ENCODE results near the gene FRMD8. TPM values are rescaled to one million over a fixed set of nuclear protein-coding genes. Genes with fewer than 3 reads are reported as not detected.

Gene FRMD8
- total RNA-seq, 1 donor from 2014 or later = 27.3 TPM

DNA sequence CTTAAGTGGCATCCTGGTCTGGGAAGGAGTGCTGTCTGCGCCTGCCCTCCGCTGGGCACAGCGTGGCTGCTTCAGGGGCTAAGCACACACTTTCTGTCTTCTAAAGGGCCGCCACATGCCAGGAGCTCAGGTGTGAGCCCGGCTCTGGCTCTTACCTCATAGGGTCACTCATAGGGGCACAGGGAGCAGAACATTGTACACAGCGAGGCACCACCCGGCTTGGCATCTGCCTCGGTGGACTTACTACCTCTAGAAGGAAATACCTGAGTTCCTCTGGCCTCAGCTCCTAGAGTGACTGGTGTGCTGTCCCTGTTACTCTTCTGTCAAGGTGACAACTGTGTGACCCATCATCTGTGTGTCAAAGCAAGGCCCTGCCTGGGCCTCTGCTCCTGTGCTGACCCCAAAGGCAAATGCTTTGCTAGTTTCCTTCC, 49.6 kb downstream of the FRMD8 start:
- H3K4me3 Mint-ChIP-seq (ENCODE audit: low read depth) = no peak overlapping the region
- TF ChIP-seq, protein P1, sequence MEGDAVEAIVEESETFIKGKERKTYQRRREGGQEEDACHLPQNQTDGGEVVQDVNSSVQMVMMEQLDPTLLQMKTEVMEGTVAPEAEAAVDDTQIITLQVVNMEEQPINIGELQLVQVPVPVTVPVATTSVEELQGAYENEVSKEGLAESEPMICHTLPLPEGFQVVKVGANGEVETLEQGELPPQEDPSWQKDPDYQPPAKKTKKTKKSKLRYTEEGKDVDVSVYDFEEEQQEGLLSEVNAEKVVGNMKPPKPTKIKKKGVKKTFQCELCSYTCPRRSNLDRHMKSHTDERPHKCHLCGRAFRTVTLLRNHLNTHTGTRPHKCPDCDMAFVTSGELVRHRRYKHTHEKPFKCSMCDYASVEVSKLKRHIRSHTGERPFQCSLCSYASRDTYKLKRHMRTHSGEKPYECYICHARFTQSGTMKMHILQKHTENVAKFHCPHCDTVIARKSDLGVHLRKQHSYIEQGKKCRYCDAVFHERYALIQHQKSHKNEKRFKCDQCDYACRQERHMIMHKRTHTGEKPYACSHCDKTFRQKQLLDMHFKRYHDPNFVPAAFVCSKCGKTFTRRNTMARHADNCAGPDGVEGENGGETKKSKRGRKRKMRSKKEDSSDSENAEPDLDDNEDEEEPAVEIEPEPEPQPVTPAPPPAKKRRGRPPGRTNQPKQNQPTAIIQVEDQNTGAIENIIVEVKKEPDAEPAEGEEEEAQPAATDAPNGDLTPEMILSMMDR (IDR thresholded peaks at IDR 0.05; ENCODE audit: unreplicated experiment) = no peak
- no peaks in the 10 kb centered on the region for H3K9me3 Mint-ChIP-seq (ENCODE audit: low read depth)
- no peak for DNase-seq (ENCODE audit: low spot score, unreplicated experiment)
- H3K36me3 Mint-ChIP-seq (ENCODE audit: insufficient read depth) = peaks cover 6% of the 10 kb centered on the region
- H3K27ac Mint-ChIP-seq = no peak overlapping the region
- no peaks in the 10 kb centered on the region for H3K27me3 Mint-ChIP-seq
- H3K4me1 Mint-ChIP-seq (ENCODE audit: low read depth) = peaks cover 4% of the 10 kb centered on the region

DNA sequence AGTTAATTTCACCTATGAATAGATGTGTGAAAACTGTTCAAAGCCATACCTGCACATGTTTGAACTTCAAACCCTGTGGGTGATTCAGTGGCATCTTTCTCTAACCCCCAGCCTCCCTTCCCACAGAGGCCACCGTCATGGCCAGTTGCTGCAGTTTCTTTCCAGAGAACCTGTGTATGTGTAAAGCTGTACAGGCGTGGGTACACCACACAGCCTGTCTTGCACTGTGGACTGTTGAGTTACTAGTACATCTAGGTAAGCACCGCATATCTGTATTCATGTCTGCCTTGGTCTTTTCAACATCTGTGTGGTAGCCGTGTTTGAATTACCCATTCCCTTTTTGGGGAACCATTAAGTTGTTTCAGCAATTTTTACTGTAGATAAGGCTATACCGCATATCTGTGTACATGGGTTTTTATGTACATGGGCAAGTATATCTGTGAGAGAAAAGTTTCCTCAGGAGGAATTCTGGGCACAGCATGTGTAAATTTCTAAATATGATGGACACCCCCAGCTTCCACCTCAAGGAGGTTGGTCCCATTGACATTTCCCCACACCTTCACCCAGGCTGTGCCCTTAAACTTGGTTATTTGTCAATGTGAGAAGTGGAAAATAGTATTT, 50.1 kb downstream of the FRMD8 start:
- no peaks in the 10 kb centered on the region for H3K9me3 Mint-ChIP-seq (ENCODE audit: low read depth)
- H3K27ac Mint-ChIP-seq = no peak overlapping the region
- no peak overlapping the region for H3K4me3 Mint-ChIP-seq (ENCODE audit: low read depth)
- H3K27me3 Mint-ChIP-seq = no peaks in the 10 kb centered on the region
- peaks cover 6% of the 10 kb centered on the region for H3K4me1 Mint-ChIP-seq (ENCODE audit: low read depth)
- no peak for DNase-seq (ENCODE audit: low spot score, unreplicated experiment)
- TF ChIP-seq, protein P1 (IDR thresholded peaks at IDR 0.05; ENCODE audit: unreplicated experiment) = no peak
- peaks cover 6% of the 10 kb centered on the region for H3K36me3 Mint-ChIP-seq (ENCODE audit: insufficient read depth)

DNA sequence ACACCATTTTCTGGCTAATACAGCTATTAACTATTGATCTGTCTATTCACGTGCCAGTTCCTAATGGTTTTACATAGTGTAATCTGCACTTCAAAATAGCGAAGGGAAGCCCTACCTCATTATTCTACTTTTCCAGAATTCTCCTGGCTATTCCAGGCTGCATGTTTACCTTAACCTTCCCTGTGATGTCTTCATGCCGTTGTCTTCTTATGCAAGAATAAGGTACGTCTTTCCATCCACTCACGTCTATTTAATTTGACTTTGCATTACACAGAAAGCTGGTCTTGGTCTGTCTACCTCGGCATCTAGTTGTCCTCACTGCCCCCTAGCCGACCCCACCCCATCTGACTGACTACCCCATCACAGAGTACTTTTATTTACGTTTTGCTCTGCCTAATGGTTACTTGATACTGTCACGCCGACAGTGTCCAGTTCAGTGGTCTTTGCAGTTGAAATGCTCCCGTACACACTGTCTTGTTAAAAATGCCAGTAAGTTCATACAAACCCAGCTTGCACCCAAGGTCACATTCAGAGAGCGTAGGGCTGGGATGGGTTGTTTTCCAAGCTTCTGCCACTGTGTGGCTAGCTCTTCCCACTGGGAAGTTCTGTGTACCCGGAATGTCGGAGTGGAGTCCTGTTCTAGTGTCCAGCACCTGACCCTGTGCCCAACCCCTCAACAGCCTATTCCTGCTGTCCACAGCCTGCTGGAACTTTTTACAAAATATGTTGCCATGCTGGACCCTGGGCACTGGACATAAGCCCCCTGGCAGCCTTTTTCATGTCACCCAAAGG, 51.2 kb downstream of the FRMD8 start:
- H3K9me3 Mint-ChIP-seq (ENCODE audit: low read depth) = no peaks in the 10 kb centered on the region
- H3K27ac Mint-ChIP-seq = no peak overlapping the region
- H3K36me3 Mint-ChIP-seq (ENCODE audit: insufficient read depth) = peaks cover 6% of the 10 kb centered on the region
- TF ChIP-seq, protein P1 (IDR thresholded peaks at IDR 0.05; ENCODE audit: unreplicated experiment) = no peak
- no peak for DNase-seq (ENCODE audit: low spot score, unreplicated experiment)
- no peaks in the 10 kb centered on the region for H3K27me3 Mint-ChIP-seq
- H3K4me1 Mint-ChIP-seq (ENCODE audit: low read depth) = peaks cover 17% of the 10 kb centered on the region
- no peak overlapping the region for H3K4me3 Mint-ChIP-seq (ENCODE audit: low read depth)

DNA sequence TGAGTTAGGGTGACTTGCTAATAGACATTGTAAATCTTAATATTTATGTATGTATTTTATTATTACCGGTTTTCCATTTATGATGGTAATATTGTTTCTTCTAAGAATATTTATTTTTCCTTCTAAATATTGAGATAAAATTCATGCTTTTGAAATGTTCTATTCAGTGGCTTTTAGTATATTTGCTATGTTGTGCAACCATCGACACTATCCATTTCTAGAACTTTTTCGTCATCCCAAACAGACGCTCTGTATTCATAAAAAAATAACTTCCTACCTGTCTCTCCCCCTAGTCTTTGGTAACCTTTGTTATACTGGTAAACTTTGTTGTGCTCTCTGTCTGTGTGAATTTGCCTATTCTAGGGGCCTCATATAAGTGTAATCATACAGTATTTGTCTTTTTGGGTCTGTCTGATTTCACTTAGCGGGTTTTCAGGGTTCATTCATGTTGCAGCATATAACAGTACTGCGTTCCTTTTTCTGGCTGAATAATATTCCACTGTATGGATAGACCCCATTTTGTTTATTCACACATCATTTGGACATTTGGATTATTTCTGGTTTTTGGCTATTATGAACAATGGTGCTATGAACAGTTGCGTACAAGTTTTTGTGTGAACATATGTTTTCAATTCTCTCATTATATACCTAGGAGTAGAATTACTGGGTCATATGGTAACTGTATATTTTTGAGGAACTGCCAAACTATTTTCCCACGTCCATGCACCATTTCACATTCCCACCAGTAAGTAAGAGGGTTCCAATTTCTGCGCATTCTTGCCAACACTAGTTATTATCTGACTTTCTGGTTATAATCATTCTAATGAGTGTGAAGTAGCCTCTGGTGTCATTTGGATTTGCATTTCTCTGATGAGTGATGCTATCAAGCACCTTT, 52.1 kb downstream of the FRMD8 start:
- DNase-seq (ENCODE audit: low spot score, unreplicated experiment) = no peak
- no peak overlapping the region for H3K4me3 Mint-ChIP-seq (ENCODE audit: low read depth)
- no peaks in the 10 kb centered on the region for H3K27me3 Mint-ChIP-seq
- no peaks in the 10 kb centered on the region for H3K9me3 Mint-ChIP-seq (ENCODE audit: low read depth)
- TF ChIP-seq, protein P1 (IDR thresholded peaks at IDR 0.05; ENCODE audit: unreplicated experiment) = no peak
- H3K27ac Mint-ChIP-seq = no peak overlapping the region
- peaks cover 22% of the 10 kb centered on the region for H3K4me1 Mint-ChIP-seq (ENCODE audit: low read depth)
- peaks cover 6% of the 10 kb centered on the region for H3K36me3 Mint-ChIP-seq (ENCODE audit: insufficient read depth)

All from progenitor cell of endocrine pancreas (in vitro differentiated cells).